PC-9 (cell line): ENCODE results near the gene BOLA1. TPM values are rescaled to one million over a fixed set of nuclear protein-coding genes. Genes with fewer than 3 reads are reported as not detected.

ENCODE experiments used
- BruUV-seq: library from RNA; stranded (reverse); fragments of 400-500 nt; replicated peaks from 2 replicates; lab custom pipeline; 2021; lab: Mats Ljungman, UMichigan
- CTCF ChIA-PET: fragments of 300-600 bp; sonication (Branson Sonifier 250); formaldehyde crosslinking; loops from one replicate; lab custom pipeline; 2022; ENCODE audit warnings: antibody characterized with exemption; lab: Charles Lee
- POLR2A ChIA-PET: fragments of 300-600 bp; sonication (Branson Sonifier 250); formaldehyde crosslinking; loops from one replicate; lab custom pipeline; 2022; ENCODE audit warnings: antibody characterized with exemption; ENCODE audit not compliant: unreplicated experiment; lab: Charles Lee
- DNase-seq, 2 experiments: peaks; one replicate each; pipeline versions ENCODE4 v3.0.0 to v3.0.0-alpha.2; 2015 to 2022; ENCODE audit warnings: mixed read lengths in 1 of 2
- H2AFZ ChIP-seq: fragments of 200-600 bp; sonication (generic); 2 replicates; pipeline ENCODE4 v1.8.1; 2017; ENCODE audit warnings: antibody characterized with exemption
- H3F3A ChIP-seq: fragments of 200-600 bp; sonication (generic); 2 replicates; pipeline ENCODE4 v1.8.1; 2017; ENCODE audit warnings: antibody characterized with exemption, mild to moderate bottlenecking, low read depth; ENCODE audit not compliant: insufficient read depth
- H3K27ac ChIP-seq: fragments of 200-600 bp; sonication (generic); 2 replicates; pipeline ENCODE4 v1.6.1; 2016; ENCODE audit warnings: mixed run types
- H3K27me3 ChIP-seq: fragments of 200-600 bp; sonication (generic); 2 replicates; pipeline ENCODE4 v1.6.1; 2016; ENCODE audit warnings: low read depth, mixed run types; ENCODE audit not compliant: insufficient read depth
- H3K36me3 ChIP-seq: fragments of 200-600 bp; sonication (generic); 2 replicates; pipeline ENCODE4 v1.6.1; 2016; ENCODE audit warnings: low read depth, mixed run types
- H3K4me1 ChIP-seq: fragments of 200-600 bp; sonication (generic); replicated peaks from 2 replicates; pipeline ENCODE4 v1.6.1; 2016; ENCODE audit warnings: mixed run types; ENCODE audit not compliant: insufficient read depth
- H3K4me2 ChIP-seq: fragments of 200-600 bp; sonication (generic); 2 replicates; pipeline ENCODE4 v1.6.1; 2017; ENCODE audit warnings: mixed run types
- H3K4me3 ChIP-seq: fragments of 200-600 bp; sonication (generic); 2 replicates; pipeline ENCODE4 v1.6.1; 2016; ENCODE audit warnings: mixed run types
- H3K79me2 ChIP-seq: fragments of 200-600 bp; sonication (generic); 2 replicates; pipeline ENCODE4 v1.6.1; 2017; ENCODE audit warnings: low read depth, mixed run types
- H3K9me2 ChIP-seq: fragments of 200-600 bp; sonication (generic); 2 replicates; pipeline ENCODE4 v1.8.1; 2017; ENCODE audit warnings: mild to moderate bottlenecking; ENCODE audit not compliant: insufficient read depth
- H3K9me3 ChIP-seq: fragments of 200-600 bp; sonication (generic); 2 replicates; pipeline ENCODE4 v1.8.1; 2016; ENCODE audit warnings: low read depth; ENCODE audit not compliant: insufficient read depth
- H4K20me1 ChIP-seq: fragments of 200-600 bp; sonication (generic); 2 replicates; pipeline ENCODE4 v1.8.1; 2017; ENCODE audit not compliant: insufficient read depth
- EZH2 ChIP-seq: fragments of 200-600 bp; sonication (generic); IDR thresholded peaks from 2 replicates; pipeline ENCODE4 v1.8.0; 2017; ENCODE audit warnings: antibody characterized with exemption, low read depth
- intact Hi-C: fragments of 100-400 bp; cut with micrococcal nuclease; formaldehyde crosslinking; loops from one replicate; pipeline ENCODE4 v1.10.0; 2022; ENCODE audit not compliant: unreplicated experiment
- total RNA-seq: library from RNA; stranded (reverse); gene quantifications from 2 replicates; pipeline ENCODE4 v1.2.3, GENCODE V29; 2021
- TF ChIP-seq, protein P1 (sequence below): fragments of 200-600 bp; sonication (generic); conservative IDR thresholded peaks from 2 replicates; pipeline ENCODE4 v1.6.1; 2017; ENCODE audit warnings: mixed run types, antibody characterized with exemption, mild to moderate bottlenecking, moderate library complexity

The BOLA1 gene
- total RNA-seq, 1 experiment from 2014 or later, result 16.2 TPM

GRCh38 chr1:149942885-149943284 lies 43.5 kb downstream of the BOLA1 start:
- POLR2A ChIA-PET, result no interaction called here

GRCh38 chr1:149945206-149945605 lies 45.8 kb downstream of the BOLA1 start:
- Histone ChIP-seq H3K4me2 (no peak overlapping the region), H3K4me3 (no peak overlapping the region), H3F3A (peaks cover 21% of the 10 kb centered on the region), H3K9me2 (no peaks in the 10 kb centered on the region), H3K27me3 (no peaks in the 10 kb centered on the region), H3K79me2 (no peaks in the 10 kb centered on the region), H4K20me1 (no peaks in the 10 kb centered on the region), H3K36me3 (peaks cover 14% of the 10 kb centered on the region; the same call in 1 of the 2 replicates), H3K9me3 (no peaks in the 10 kb centered on the region), H3K4me1 (peaks cover 12% of the 10 kb centered on the region), H2AFZ (no peak overlapping the region), H3K27ac (no peak overlapping the region)
- ChIA-PET CTCF (no interaction called here), POLR2A (no interaction called here)
- BruUV-seq, result no TSS peak
- no peak for DNase-seq
- no peak for TF ChIP-seq EZH2
- TF ChIP-seq, protein P1, sequence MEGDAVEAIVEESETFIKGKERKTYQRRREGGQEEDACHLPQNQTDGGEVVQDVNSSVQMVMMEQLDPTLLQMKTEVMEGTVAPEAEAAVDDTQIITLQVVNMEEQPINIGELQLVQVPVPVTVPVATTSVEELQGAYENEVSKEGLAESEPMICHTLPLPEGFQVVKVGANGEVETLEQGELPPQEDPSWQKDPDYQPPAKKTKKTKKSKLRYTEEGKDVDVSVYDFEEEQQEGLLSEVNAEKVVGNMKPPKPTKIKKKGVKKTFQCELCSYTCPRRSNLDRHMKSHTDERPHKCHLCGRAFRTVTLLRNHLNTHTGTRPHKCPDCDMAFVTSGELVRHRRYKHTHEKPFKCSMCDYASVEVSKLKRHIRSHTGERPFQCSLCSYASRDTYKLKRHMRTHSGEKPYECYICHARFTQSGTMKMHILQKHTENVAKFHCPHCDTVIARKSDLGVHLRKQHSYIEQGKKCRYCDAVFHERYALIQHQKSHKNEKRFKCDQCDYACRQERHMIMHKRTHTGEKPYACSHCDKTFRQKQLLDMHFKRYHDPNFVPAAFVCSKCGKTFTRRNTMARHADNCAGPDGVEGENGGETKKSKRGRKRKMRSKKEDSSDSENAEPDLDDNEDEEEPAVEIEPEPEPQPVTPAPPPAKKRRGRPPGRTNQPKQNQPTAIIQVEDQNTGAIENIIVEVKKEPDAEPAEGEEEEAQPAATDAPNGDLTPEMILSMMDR, result no peak
- intact Hi-C loops, result no loop called here

More at GRCh38 chr1:149942885-149943284, 43.5 kb downstream of the BOLA1 start:
- H3F3A ChIP-seq, result peaks cover 43% of the 10 kb centered on the region
- no peak overlapping the region for H3K4me2 ChIP-seq
- no peaks in the 10 kb centered on the region for H4K20me1 ChIP-seq
- no peak overlapping the region for H3K4me3 ChIP-seq
- H3K36me3 ChIP-seq, result peaks cover 14% of the 10 kb centered on the region; the same call in 1 of the 2 replicates
- DNase-seq, result no peak
- no peak overlapping the region for H2AFZ ChIP-seq
- H3K9me2 ChIP-seq, result no peaks in the 10 kb centered on the region
- intact Hi-C loops, result no loop called here
- no TSS peak for BruUV-seq
- peak overlapping the region; percentile 10; the same call in 1 of the 2 replicates for H3K27ac ChIP-seq
- H3K9me3 ChIP-seq, result no peaks in the 10 kb centered on the region
- H3K79me2 ChIP-seq, result no peaks in the 10 kb centered on the region
- peaks cover 26% of the 10 kb centered on the region for H3K4me1 ChIP-seq
- H3K27me3 ChIP-seq, result no peaks in the 10 kb centered on the region
- TF ChIP-seq EZH2, result no peak
- TF ChIP-seq, protein P1, result no peak
- CTCF ChIA-PET, result no interaction called here

- peaks cover 13% of the 10 kb centered on the region; the same call in 1 of the 2 replicates for H3K36me3 ChIP-seq
These were observed 50.5 kb downstream of the BOLA1 start for GRCh38 chr1:149949911-149950310.

More at GRCh38 chr1:149949911-149950310, 50.5 kb downstream of the BOLA1 start:
- H3K4me2 ChIP-seq, result no peak overlapping the region
- no peak overlapping the region for H3K27ac ChIP-seq
- peaks cover 6% of the 10 kb centered on the region; the same call in 1 of the 2 replicates for H3F3A ChIP-seq
- H3K4me1 ChIP-seq, result no peaks in the 10 kb centered on the region
- no peaks in the 10 kb centered on the region for H3K27me3 ChIP-seq
- no peak overlapping the region for H2AFZ ChIP-seq
- no peaks in the 10 kb centered on the region for H3K9me2 ChIP-seq
- ChIA-PET POLR2A (interaction anchor here (0.6 to 0.8 kb wide), 2 partner anchors 10 to 46 kb away, joined by 4 to 19 read pairs; no protein-coding TSS in a partner anchor), CTCF (no interaction called here)
- intact Hi-C loops, result no loop called here
- no peak overlapping the region for H3K4me3 ChIP-seq
- H4K20me1 ChIP-seq, result no peaks in the 10 kb centered on the region
- H3K79me2 ChIP-seq, result no peaks in the 10 kb centered on the region
- no TSS peak for BruUV-seq
- DNase-seq, result no peak
- TF ChIP-seq, protein P1, result no peak
- no peak for TF ChIP-seq EZH2
- H3K9me3 ChIP-seq, result no peaks in the 10 kb centered on the region

Other genes starting within 250 kb of the BOLA1 start
- not detected in 2 replicates for gene FCGR1A, start 116.9 kb upstream of the BOLA1 start, total RNA-seq
- gene SV2A, start 18.3 kb downstream of the BOLA1 start, total RNA-seq, result 0.20 and 0.33 TPM in 2 replicates
- 50.8 and 73.1 TPM in 2 replicates for gene SF3B4, start 28.2 kb downstream of the BOLA1 start, total RNA-seq
- gene MTMR11, start 37.3 kb downstream of the BOLA1 start, total RNA-seq, result 16.0 and 18.2 TPM in 2 replicates
- gene OTUD7B, start 111.2 kb downstream of the BOLA1 start, total RNA-seq, result 30.2 and 30.7 TPM in 2 replicates
- gene VPS45, start 168.2 kb downstream of the BOLA1 start, total RNA-seq, result 27.8 and 30.3 TPM in 2 replicates